IPS DF 6.9 (cell line): ENCODE measurements around the gene ACSL6.

Experiments used
- DNase-seq: peaks from one replicate; pipeline ENCODE4 v3.0.0-alpha.2; 2013; ENCODE audit warnings: low read depth, low spot score
- H3K27ac ChIP-seq: one replicate; pipeline ENCODE4 v1.5.1; 2013; ENCODE audit warnings: low read length, control low read depth
- H3K27me3 ChIP-seq: 2 replicates; pipeline ENCODE4 v1.6.1; 2013; ENCODE audit warnings: mild to moderate bottlenecking, low read length; ENCODE audit not compliant: control insufficient read depth, insufficient read depth
- H3K36me3 ChIP-seq: 2 replicates; pipeline ENCODE4 v1.6.1; 2013; ENCODE audit warnings: low read length; ENCODE audit not compliant: control insufficient read depth, insufficient read depth
- H3K4me1 ChIP-seq: 2 replicates; pipeline ENCODE4 v1.6.1; 2013; ENCODE audit warnings: low read length; ENCODE audit not compliant: control insufficient read depth, insufficient read depth
- H3K4me3 ChIP-seq: 2 replicates; pipeline ENCODE4 v1.5.1; 2013; ENCODE audit warnings: mild to moderate bottlenecking, low read length
- H3K9me3 ChIP-seq: 2 replicates; pipeline ENCODE4 v1.6.1; 2013; ENCODE audit warnings: low read length, inconsistent platforms; ENCODE audit not compliant: control insufficient read depth, insufficient read depth
- WGBS: extraction: QIAGEN DNeasy Blood & Tissue Kit; methylation state at CpG from one replicate; pipeline ENCODE4 v1.1.7; 2013; ENCODE audit warnings: mixed read lengths, missing lambda C conversion rate; ENCODE audit not compliant: insufficient read length, insufficient coverage; 5-methylcytosine and 5-hydroxymethylcytosine counted together

Gene ACSL6

GRCh38 chr5:131957721-131958441 lies 53.6 kb downstream of the ACSL6 start:
- H3K4me3 ChIP-seq = no peak overlapping the region
- H3K36me3 ChIP-seq = no peaks in the 10 kb centered on the region
- WGBS = no CpG with 5 or more reads among the region's 8 CpGs
- H3K27me3 ChIP-seq = no peaks in the 10 kb centered on the region
- H3K4me1 ChIP-seq = no peaks in the 10 kb centered on the region; the same call in 1 of the 2 replicates
- H3K27ac ChIP-seq = no peak overlapping the region
- no peaks in the 10 kb centered on the region for H3K9me3 ChIP-seq
- DNase-seq = no peak

- H3K36me3 ChIP-seq = no peaks in the 10 kb centered on the region
- no peaks in the 10 kb centered on the region for H3K27me3 ChIP-seq
- no peaks in the 10 kb centered on the region; the same call in 1 of the 2 replicates for H3K4me1 ChIP-seq
- no peak for DNase-seq
- no peak overlapping the region for H3K27ac ChIP-seq
- H3K4me3 ChIP-seq = no peak overlapping the region
- H3K9me3 ChIP-seq = no peaks in the 10 kb centered on the region
Measured at GRCh38 chr5:131953969-131954368, 57.5 kb downstream of the ACSL6 start.

- no peak for DNase-seq
- H3K36me3 ChIP-seq = no peaks in the 10 kb centered on the region
- no peak overlapping the region for H3K4me3 ChIP-seq
- no peaks in the 10 kb centered on the region for H3K4me1 ChIP-seq
- H3K9me3 ChIP-seq = no peaks in the 10 kb centered on the region
- no CpG with 5 or more reads among the region's 3 CpGs for WGBS
- H3K27ac ChIP-seq = no peak overlapping the region
- no peaks in the 10 kb centered on the region for H3K27me3 ChIP-seq
Measured at GRCh38 chr5:131952301-131952857, 59.1 kb downstream of the ACSL6 start.

GRCh38 chr5:131950706-131951105 lies 60.8 kb downstream of the ACSL6 start:
- no peaks in the 10 kb centered on the region for H3K27me3 ChIP-seq
- H3K36me3 ChIP-seq = no peaks in the 10 kb centered on the region
- no peak overlapping the region for H3K4me3 ChIP-seq
- H3K4me1 ChIP-seq = no peaks in the 10 kb centered on the region
- H3K27ac ChIP-seq = no peak overlapping the region
- WGBS = no CpG with 5 or more reads among the region's 1 CpG
- no peak for DNase-seq
- no peaks in the 10 kb centered on the region for H3K9me3 ChIP-seq

GRCh38 chr5:131947445-131947844 lies 64.0 kb downstream of the ACSL6 start:
- no peaks in the 10 kb centered on the region for H3K4me1 ChIP-seq
- no peaks in the 10 kb centered on the region for H3K36me3 ChIP-seq
- WGBS = no CpG with 5 or more reads among the region's 2 CpGs
- no peaks in the 10 kb centered on the region for H3K9me3 ChIP-seq
- no peak overlapping the region for H3K4me3 ChIP-seq
- DNase-seq = no peak
- no peaks in the 10 kb centered on the region for H3K27me3 ChIP-seq
- no peak overlapping the region for H3K27ac ChIP-seq

GRCh38 chr5:131945551-131946168 lies 65.8 kb downstream of the ACSL6 start, which contains the start of gene MEIKIN:
Gene MEIKIN (minus strand): TSS chr5:131945663. CDS start chr5:131945505, 158 bp downstream.
- Histone ChIP-seq H3K9me3 (no peaks in the 10 kb centered on the region), H3K4me3 (no peak within 1 kb of the TSS), H3K4me1 (no peaks in the 10 kb centered on the region), H3K36me3 (no peaks in the 10 kb centered on the region), H3K27ac (no peak within 1 kb of the TSS), H3K27me3 (no peaks in the 10 kb centered on the region)
- no peak for DNase-seq
- WGBS = no CpG with 5 or more reads among the region's 24 CpGs

GRCh38 chr5:131944702-131945550 lies 66.5 kb downstream of the ACSL6 start:
- Histone ChIP-seq H3K36me3 (no peaks in the 10 kb centered on the region), H3K27me3 (no peaks in the 10 kb centered on the region), H3K4me1 (no peaks in the 10 kb centered on the region), H3K9me3 (no peaks in the 10 kb centered on the region), H3K4me3 (no peak overlapping the region), H3K27ac (no peak overlapping the region)
- no peak for DNase-seq
- WGBS = no CpG with 5 or more reads among the region's 37 CpGs

GRCh38 chr5:131943916-131944315 lies 67.5 kb downstream of the ACSL6 start:
- H3K27ac ChIP-seq = no peak overlapping the region
- no peak overlapping the region for H3K4me3 ChIP-seq
- WGBS = no CpG with 5 or more reads among the region's 2 CpGs
- H3K27me3 ChIP-seq = no peaks in the 10 kb centered on the region
- no peaks in the 10 kb centered on the region for H3K4me1 ChIP-seq
- no peaks in the 10 kb centered on the region for H3K9me3 ChIP-seq
- no peak for DNase-seq
- H3K36me3 ChIP-seq = no peaks in the 10 kb centered on the region

- no peaks in the 10 kb centered on the region for H3K36me3 ChIP-seq
- no peak for DNase-seq
- no peak overlapping the region for H3K4me3 ChIP-seq
Measured at GRCh38 chr5:131942016-131942415, 69.4 kb downstream of the ACSL6 start.

GRCh38 chr5:131939690-131940345 lies 71.6 kb downstream of the ACSL6 start:
- Histone ChIP-seq H3K36me3 (no peaks in the 10 kb centered on the region), H3K4me3 (no peak overlapping the region), H3K9me3 (no peaks in the 10 kb centered on the region), H3K27ac (no peak overlapping the region), H3K27me3 (no peaks in the 10 kb centered on the region), H3K4me1 (no peaks in the 10 kb centered on the region)
- DNase-seq = no peak
- no CpG with 5 or more reads among the region's 3 CpGs for WGBS

More at GRCh38 chr5:131942016-131942415, 69.4 kb downstream of the ACSL6 start:
- no peaks in the 10 kb centered on the region for H3K9me3 ChIP-seq
- no peaks in the 10 kb centered on the region for H3K4me1 ChIP-seq
- no peak overlapping the region for H3K27ac ChIP-seq
- no peaks in the 10 kb centered on the region for H3K27me3 ChIP-seq
